Neural progenitor cell (in vitro differentiated cells): ENCODE results near the gene ZNF77. TPM values are rescaled to one million over a fixed set of nuclear protein-coding genes. Genes with fewer than 3 reads are reported as not detected.

Source experiments
- DNase-seq: peaks from one replicate; pipeline ENCODE4 v3.0.0-alpha.2; 2016; ENCODE audit warnings: low spot score
- H2AFZ ChIP-seq: fragments of 200-600 bp; sonication (generic); replicated peaks from 2 replicates; pipeline ENCODE4 v1.6.1; 2016; ENCODE audit warnings: antibody characterized with exemption
- H3F3A ChIP-seq: fragments of 200-600 bp; sonication (generic); 2 replicates; pipeline ENCODE4 v1.6.1; 2016; ENCODE audit warnings: antibody characterized with exemption, low read depth
- H3K27ac ChIP-seq: fragments of 200-600 bp; sonication (generic); 2 replicates; pipeline ENCODE4 v1.5.1; 2016; ENCODE audit warnings: mild to moderate bottlenecking
- H3K27me3 ChIP-seq: fragments of 200-600 bp; sonication (generic); 2 replicates; pipeline ENCODE4 v1.6.1; 2016; ENCODE audit warnings: mild to moderate bottlenecking, moderate library complexity
- H3K36me3 ChIP-seq: fragments of 200-600 bp; sonication (generic); 2 replicates; pipeline ENCODE4 v1.5.1; 2016
- H3K4me1 ChIP-seq: fragments of 200-600 bp; sonication (generic); 2 replicates; pipeline ENCODE4 v1.6.1; 2016; ENCODE audit warnings: mixed run types
- H3K4me2 ChIP-seq: fragments of 200-600 bp; sonication (generic); 2 replicates; pipeline ENCODE4 v1.6.1; 2016
- H3K4me3 ChIP-seq: fragments of 200-600 bp; sonication (generic); 2 replicates; pipeline ENCODE4 v1.5.1; 2016
- H3K79me2 ChIP-seq: fragments of 200-600 bp; sonication (generic); 2 replicates; pipeline ENCODE4 v1.6.1; 2016; ENCODE audit warnings: low read depth
- H3K9ac ChIP-seq: fragments of 200-600 bp; sonication (generic); 2 replicates; pipeline ENCODE4 v1.6.1; 2016
- H3K9me3 ChIP-seq: fragments of 200-600 bp; sonication (generic); 2 replicates; pipeline ENCODE4 v1.5.1; 2016; ENCODE audit warnings: low read depth
- H4K20me1 ChIP-seq: fragments of 200-600 bp; sonication (generic); 2 replicates; pipeline ENCODE4 v1.6.1; 2016; ENCODE audit warnings: low read depth
- H3K27ac Mint-ChIP-seq: 3 replicates; pipeline ENCODE4 v1.8.0; 2021; ENCODE audit warnings: mixed read lengths
- H3K27me3 Mint-ChIP-seq: 2 replicates; pipeline ENCODE4 v1.8.0; 2022; ENCODE audit warnings: low read depth, mild to moderate bottlenecking, inconsistent platforms, moderate library complexity, mixed read lengths; ENCODE audit not compliant: insufficient read depth
- H3K36me3 Mint-ChIP-seq: 3 replicates; pipeline ENCODE4 v1.8.0; 2021; ENCODE audit warnings: mixed read lengths
- H3K4me1 Mint-ChIP-seq: 3 replicates; pipeline ENCODE4 v1.8.0; 2021; ENCODE audit warnings: mixed read lengths
- H3K4me3 Mint-ChIP-seq: 3 replicates; pipeline ENCODE4 v1.8.0; 2021; ENCODE audit warnings: mild to moderate bottlenecking, moderate library complexity, mixed read lengths
- H3K9me3 Mint-ChIP-seq: 3 replicates; pipeline ENCODE4 v1.8.0; 2020; ENCODE audit warnings: mixed read lengths
- CTCF ChIP-seq: fragments of 200-600 bp; sonication (generic); IDR thresholded peaks from 2 replicates; pipeline ENCODE4 v1.5.1; 2017; ENCODE audit warnings: antibody characterized with exemption, mild to moderate bottlenecking
- EZH2 ChIP-seq: fragments of 200-600 bp; sonication (generic); IDR thresholded peaks from 2 replicates; pipeline ENCODE4 v1.6.1; 2017; ENCODE audit warnings: antibody characterized with exemption, mild to moderate bottlenecking, moderate library complexity
- EZH2phosphoT487 ChIP-seq: fragments of 200-600 bp; sonication (generic); IDR thresholded peaks from 2 replicates; pipeline ENCODE4 v1.6.1; 2017; ENCODE audit warnings: antibody characterized with exemption
- total RNA-seq: library from RNA; depleted of rRNA; stranded (reverse); fragments of >200 nt; gene quantifications from 2 replicates; pipeline ENCODE4 v1.2.3, GENCODE V29; 2015; ENCODE audit warnings: low replicate concordance

The ZNF77 gene
- total RNA-seq, 1 donor from 2014 or later: 6.5 TPM

DNA sequence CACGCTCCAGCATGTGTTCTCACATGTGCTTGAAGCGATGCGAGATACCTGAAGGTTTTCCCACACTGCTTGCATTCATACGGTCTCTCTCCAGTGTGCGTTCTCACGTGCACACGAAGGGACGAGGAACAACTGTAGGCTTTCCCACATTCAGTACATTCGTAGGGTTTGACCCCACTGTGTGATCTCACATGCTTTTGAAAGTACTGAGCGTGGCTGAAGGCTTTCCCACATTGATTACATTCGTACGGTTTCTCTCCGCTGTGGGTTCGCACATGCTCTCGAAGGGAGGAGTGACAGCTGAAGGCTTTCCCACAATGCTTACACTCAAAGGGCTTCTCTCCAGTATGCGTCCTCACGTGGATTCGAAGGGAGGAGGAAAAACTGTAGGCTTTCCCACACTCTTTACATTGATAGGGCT, 11.3 kb downstream of the ZNF77 start:
- TF ChIP-seq CTCF (no peak), EZH2 (no peak), EZH2phosphoT487 (no peak)
- no peak overlapping the region for H2AFZ ChIP-seq
- H3K4me3 Mint-ChIP-seq: no peak overlapping the region
- H4K20me1 ChIP-seq: no peaks in the 10 kb centered on the region
- DNase-seq: no peak
- no peaks in the 10 kb centered on the region for H3K4me1 Mint-ChIP-seq
- no peak overlapping the region for H3K4me3 ChIP-seq
- H3K9me3 Mint-ChIP-seq: peaks cover 73% of the 10 kb centered on the region
- H3K36me3 Mint-ChIP-seq: peaks cover 61% of the 10 kb centered on the region
- no peak overlapping the region for H3K9ac ChIP-seq
- no peaks in the 10 kb centered on the region for H3K79me2 ChIP-seq
- H3K27ac ChIP-seq: no peak overlapping the region
- H3K9me3 ChIP-seq: peaks cover 29% of the 10 kb centered on the region
- peaks cover 10% of the 10 kb centered on the region for H3F3A ChIP-seq
- no peaks in the 10 kb centered on the region for H3K27me3 ChIP-seq
- H3K36me3 ChIP-seq: peaks cover 30% of the 10 kb centered on the region
- no peaks in the 10 kb centered on the region for H3K4me1 ChIP-seq
- H3K27ac Mint-ChIP-seq: no peak overlapping the region
- peaks cover 10% of the 10 kb centered on the region for H3K27me3 Mint-ChIP-seq
- H3K4me2 ChIP-seq: no peak overlapping the region

DNA sequence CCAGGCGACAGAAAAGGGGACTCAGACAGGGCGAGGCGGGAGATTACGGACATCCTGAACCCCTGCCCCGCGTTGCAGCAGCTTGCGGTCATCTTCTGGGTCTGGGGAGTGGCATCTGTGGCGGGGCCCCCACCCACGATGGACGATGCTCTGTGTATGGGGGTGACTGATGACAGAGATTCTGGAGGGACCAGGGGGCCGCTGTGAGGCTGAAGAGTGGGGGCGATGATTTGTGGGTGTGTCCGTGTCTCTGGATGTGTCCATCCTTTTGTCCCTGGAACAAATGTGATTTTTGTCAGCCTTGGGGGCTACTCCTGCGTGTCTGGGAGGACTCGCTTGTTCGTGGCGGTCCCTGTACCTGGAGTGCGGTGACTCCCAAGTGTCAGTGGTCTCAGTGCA, 17.7 kb downstream of the ZNF77 start:
- no peaks in the 10 kb centered on the region for H3K27me3 ChIP-seq
- no peak overlapping the region for H3K4me2 ChIP-seq
- H3K9ac ChIP-seq: no peak overlapping the region
- no peak overlapping the region for H2AFZ ChIP-seq
- no peak overlapping the region for H3K4me3 ChIP-seq
- H3K27ac Mint-ChIP-seq: no peak overlapping the region
- no peaks in the 10 kb centered on the region for H3K4me1 Mint-ChIP-seq
- peaks cover 10% of the 10 kb centered on the region for H3K27me3 Mint-ChIP-seq
- peaks cover 28% of the 10 kb centered on the region for H3K9me3 Mint-ChIP-seq
- peaks cover 16% of the 10 kb centered on the region for H3K36me3 Mint-ChIP-seq
- no peaks in the 10 kb centered on the region for H3K36me3 ChIP-seq
- peaks cover 4% of the 10 kb centered on the region for H3K9me3 ChIP-seq
- peaks cover 10% of the 10 kb centered on the region for H3F3A ChIP-seq
- H4K20me1 ChIP-seq: no peaks in the 10 kb centered on the region
- H3K4me1 ChIP-seq: peaks cover 5% of the 10 kb centered on the region
- H3K79me2 ChIP-seq: no peaks in the 10 kb centered on the region
- no peak overlapping the region for H3K27ac ChIP-seq
- DNase-seq: no peak
- H3K4me3 Mint-ChIP-seq: no peak overlapping the region
- no peak for TF ChIP-seq EZH2
- TF ChIP-seq EZH2phosphoT487: no peak
- no peak for TF ChIP-seq CTCF

DNA sequence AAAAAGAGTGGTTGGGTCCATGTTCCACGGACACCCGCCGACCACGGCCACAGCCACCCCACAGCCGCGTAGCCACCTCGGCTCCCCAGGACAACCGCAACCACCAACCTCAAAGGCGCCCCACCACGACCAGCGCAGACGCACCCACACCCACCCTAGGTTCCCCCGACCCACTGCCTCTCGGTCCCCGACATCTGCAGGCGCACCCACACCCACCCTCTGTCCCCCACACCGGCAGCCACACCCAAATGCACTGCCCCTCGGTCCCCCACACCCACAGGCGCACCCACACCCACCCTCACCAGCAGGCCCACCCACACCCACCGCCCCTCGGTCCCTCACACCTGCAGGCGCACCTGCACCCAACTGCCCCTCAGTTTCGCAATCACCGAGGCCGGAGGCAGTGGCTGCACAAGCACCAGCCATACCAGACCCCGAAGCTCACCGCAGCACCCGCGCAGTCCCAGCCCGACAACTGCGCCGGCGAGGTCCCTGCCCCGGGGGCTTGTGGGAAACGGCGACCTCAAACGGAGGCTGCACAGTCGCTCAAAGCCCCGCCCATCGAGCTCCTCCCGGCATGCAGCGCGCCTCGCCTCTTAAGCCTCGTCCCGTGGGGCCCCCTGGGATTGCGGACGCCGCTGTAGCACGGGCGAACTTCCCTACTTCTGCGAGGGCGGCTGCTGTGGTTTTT, 18.3 kb downstream of the ZNF77 start:
- Histone ChIP-seq H3K9ac (no peak overlapping the region), H3K27me3 (no peaks in the 10 kb centered on the region), H4K20me1 (no peaks in the 10 kb centered on the region), H3K4me3 (no peak overlapping the region), H3F3A (peaks cover 10% of the 10 kb centered on the region), H3K79me2 (no peaks in the 10 kb centered on the region), H3K36me3 (no peaks in the 10 kb centered on the region), H3K27ac (no peak overlapping the region), H3K4me2 (no peak overlapping the region), H3K4me1 (peaks cover 5% of the 10 kb centered on the region), H3K9me3 (peaks cover 2% of the 10 kb centered on the region), H2AFZ (no peak overlapping the region)
- no peak overlapping the region for H3K4me3 Mint-ChIP-seq
- DNase-seq: no peak
- H3K36me3 Mint-ChIP-seq: peaks cover 14% of the 10 kb centered on the region
- peaks cover 8% of the 10 kb centered on the region for H3K27me3 Mint-ChIP-seq
- no peak overlapping the region for H3K27ac Mint-ChIP-seq
- peaks cover 24% of the 10 kb centered on the region for H3K9me3 Mint-ChIP-seq
- TF ChIP-seq EZH2 (no peak), CTCF (no peak), EZH2phosphoT487 (no peak)
- no peaks in the 10 kb centered on the region for H3K4me1 Mint-ChIP-seq
